ENCODE results near the gene TTYH3.

The TTYH3 gene

DNA sequence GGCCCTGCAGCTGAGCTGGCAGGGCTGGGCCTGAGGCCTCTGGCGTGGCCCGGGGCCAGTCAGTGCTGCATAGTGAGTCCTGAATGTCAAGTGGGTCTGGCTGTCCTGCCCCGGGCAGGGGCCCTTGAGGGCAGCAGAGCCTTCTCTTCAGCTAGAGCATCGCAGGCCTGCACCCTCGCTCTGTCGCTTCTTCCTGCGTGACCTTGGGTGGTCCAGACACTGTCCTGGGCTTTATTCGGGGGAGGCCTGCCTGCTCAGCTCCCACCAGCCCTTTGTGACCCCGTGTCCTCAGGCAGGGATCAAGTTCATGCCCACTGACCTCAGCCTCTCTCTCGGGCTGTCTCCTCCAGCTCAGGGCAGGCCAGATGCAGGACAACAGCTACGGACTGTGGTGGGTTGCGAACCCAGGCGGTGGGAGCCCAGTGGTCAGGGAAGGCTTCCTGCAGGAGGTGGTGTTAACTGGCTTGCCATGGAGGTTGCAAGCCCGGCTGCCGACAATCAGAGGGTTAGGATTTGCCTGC lies 3.4 kb downstream of the TTYH3 start:
- Histone ChIP-seq H3K36me3 (ENCODE audit: control insufficient read depth, insufficient read depth, low read length) (no peaks in the 10 kb centered on the region), H3K4me3 (replicated peaks; ENCODE audit: low read depth, low read length) (no peak overlapping the region), H3K27me3 (replicated peaks; ENCODE audit: control insufficient read depth, insufficient read depth, low read length) (no peaks in the 10 kb centered on the region)
- DNase-seq (ENCODE audit: extremely low read depth, insufficient read length): no peak
- no peak for TF ChIP-seq CTCF (IDR thresholded peaks at IDR 0.05; ENCODE audit: insufficient read depth, low read length, poor library complexity, severe bottlenecking)

DNA sequence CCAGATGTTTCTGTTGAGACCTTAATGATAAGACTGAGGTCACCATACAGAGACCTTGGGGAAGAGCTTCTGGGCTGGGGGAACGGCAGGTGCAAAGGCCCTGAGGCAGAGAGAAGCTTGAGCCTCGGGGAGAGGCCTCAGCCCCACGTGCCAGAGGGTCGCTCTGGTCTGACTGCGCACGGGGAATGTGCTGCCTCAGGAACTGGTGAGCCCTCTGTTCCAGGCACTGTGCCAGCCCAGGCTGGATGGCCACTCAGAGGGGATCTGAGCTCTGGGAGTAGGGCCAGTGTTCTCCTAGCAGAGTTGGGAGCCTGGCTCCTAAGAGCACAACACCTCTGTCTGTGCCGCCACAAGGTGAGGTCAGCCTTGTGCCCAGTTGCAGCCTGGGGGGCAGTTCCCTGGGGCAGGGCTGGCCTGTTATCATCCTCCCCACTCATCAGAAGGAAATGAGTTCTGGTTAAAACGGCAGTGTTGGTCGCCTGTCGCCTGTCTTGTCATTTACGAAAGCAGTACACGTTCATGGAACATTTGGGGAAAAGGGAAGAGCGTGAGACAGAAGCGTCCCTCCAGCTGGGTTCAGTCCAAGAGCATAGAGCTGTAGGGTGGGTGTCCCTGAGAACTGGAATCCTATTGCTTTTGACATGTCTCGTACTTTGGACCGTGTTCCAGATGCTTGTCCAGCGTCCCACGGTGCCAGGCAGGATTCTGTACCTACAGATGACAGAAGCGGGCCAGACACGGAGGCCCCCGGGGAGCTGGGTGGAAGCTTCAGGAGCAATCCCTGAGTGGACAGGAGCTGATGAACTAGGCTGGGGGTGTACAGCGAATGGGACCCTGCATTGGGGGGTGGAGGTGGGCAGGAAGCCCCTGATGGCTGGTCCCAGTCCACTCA lies 4.3 kb downstream of the TTYH3 start:
- Histone ChIP-seq H3K4me3 (replicated peaks; ENCODE audit: low read depth, low read length) (no peak overlapping the region), H3K27me3 (replicated peaks; ENCODE audit: control insufficient read depth, insufficient read depth, low read length) (no peaks in the 10 kb centered on the region), H3K36me3 (ENCODE audit: control insufficient read depth, insufficient read depth, low read length) (no peaks in the 10 kb centered on the region)
- no peak for DNase-seq (ENCODE audit: extremely low read depth, insufficient read length)
- TF ChIP-seq CTCF (IDR thresholded peaks at IDR 0.05; ENCODE audit: insufficient read depth, low read length, poor library complexity, severe bottlenecking): no peak

GRCh38 chr7:2637066-2637471 lies 5.3 kb downstream of the TTYH3 start:
- TF ChIP-seq CTCF (IDR thresholded peaks at IDR 0.05; ENCODE audit: insufficient read depth, low read length, poor library complexity, severe bottlenecking): no peak
- no peak for DNase-seq (ENCODE audit: extremely low read depth, insufficient read length)
- Histone ChIP-seq H3K27me3 (replicated peaks; ENCODE audit: control insufficient read depth, insufficient read depth, low read length) (no peaks in the 10 kb centered on the region), H3K36me3 (ENCODE audit: control insufficient read depth, insufficient read depth, low read length) (no peaks in the 10 kb centered on the region), H3K4me3 (replicated peaks; ENCODE audit: low read depth, low read length) (no peak overlapping the region)

GRCh38 chr7:2637505-2638223 lies 5.9 kb downstream of the TTYH3 start:
- peak overlapping the region; percentile 22 for H3K4me3 ChIP-seq (replicated peaks; ENCODE audit: low read depth, low read length)
- no peaks in the 10 kb centered on the region for H3K27me3 ChIP-seq (replicated peaks; ENCODE audit: control insufficient read depth, insufficient read depth, low read length)
- TF ChIP-seq CTCF (IDR thresholded peaks at IDR 0.05; ENCODE audit: insufficient read depth, low read length, poor library complexity, severe bottlenecking): no peak
- H3K36me3 ChIP-seq (ENCODE audit: control insufficient read depth, insufficient read depth, low read length): no peaks in the 10 kb centered on the region
- DNase-seq (ENCODE audit: extremely low read depth, insufficient read length): no peak

GRCh38 chr7:2638224-2638991 lies 6.6 kb downstream of the TTYH3 start:
- H3K36me3 ChIP-seq (ENCODE audit: control insufficient read depth, insufficient read depth, low read length): no peaks in the 10 kb centered on the region
- no peak overlapping the region for H3K4me3 ChIP-seq (replicated peaks; ENCODE audit: low read depth, low read length)
- no peak for TF ChIP-seq CTCF (IDR thresholded peaks at IDR 0.05; ENCODE audit: insufficient read depth, low read length, poor library complexity, severe bottlenecking)
- no peaks in the 10 kb centered on the region for H3K27me3 ChIP-seq (replicated peaks; ENCODE audit: control insufficient read depth, insufficient read depth, low read length)
- no peak for DNase-seq (ENCODE audit: extremely low read depth, insufficient read length)

All from GM06990 (cell line).